Activated CD8-positive, alpha-beta memory T cell treated with anti-CD3 and anti-CD28 coated beads for 4 hours (primary cell): ENCODE measurements around the gene SLC25A3.
"Not testable (repeated sequence)": the region's sequence is repeated elsewhere in the genome, so short reads cannot be mapped to it uniquely, and the experiment has no call there.

Source experiments
- DNase-seq, 2 donors: peaks; one replicate each; pipeline ENCODE4 v3.0.0-alpha.2; 2020; ENCODE audit warnings: low read depth in 2 of 2

The SLC25A3 gene

DNA sequence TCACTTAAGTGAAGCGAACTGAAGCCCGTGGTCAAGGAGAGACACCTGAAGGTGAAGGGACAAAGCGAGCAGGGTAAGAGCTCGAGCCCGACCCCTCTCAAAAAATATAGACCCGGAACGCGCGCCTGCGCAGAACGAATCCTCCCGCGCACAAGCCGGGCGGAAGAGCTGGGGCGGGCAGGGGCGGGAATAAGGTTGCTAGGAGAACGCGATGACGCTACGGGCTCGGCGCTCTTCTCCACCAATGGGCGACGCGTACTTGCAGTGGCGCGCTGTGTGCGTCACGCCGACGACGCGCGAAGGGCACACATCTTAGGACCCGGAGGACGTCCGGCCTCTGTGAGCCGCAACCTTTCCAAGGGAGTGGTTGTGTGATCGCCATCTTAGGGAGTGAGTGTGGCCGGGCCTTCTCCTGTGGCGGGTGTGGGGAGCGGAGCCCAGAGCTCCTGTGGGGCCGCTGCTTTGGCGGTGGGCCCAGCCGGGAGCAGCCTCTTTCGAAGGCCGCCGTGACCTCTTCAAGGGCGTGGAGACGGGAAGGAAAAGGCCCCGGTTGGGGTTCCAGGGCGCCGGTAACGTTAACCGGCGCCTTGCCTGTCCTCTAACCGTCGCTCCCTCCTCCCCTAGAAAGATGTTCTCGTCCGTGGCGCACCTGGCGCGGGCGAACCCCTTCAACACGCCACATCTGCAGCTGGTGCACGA, at the start of gene SLC25A3:
Gene SLC25A3, plus strand, starts transcription at position 336 of the 699 bp plus-strand sequence. Its CDS starts 293 bp downstream, at position 629.
- peak; percentile 86 to 88 for DNase-seq

DNA sequence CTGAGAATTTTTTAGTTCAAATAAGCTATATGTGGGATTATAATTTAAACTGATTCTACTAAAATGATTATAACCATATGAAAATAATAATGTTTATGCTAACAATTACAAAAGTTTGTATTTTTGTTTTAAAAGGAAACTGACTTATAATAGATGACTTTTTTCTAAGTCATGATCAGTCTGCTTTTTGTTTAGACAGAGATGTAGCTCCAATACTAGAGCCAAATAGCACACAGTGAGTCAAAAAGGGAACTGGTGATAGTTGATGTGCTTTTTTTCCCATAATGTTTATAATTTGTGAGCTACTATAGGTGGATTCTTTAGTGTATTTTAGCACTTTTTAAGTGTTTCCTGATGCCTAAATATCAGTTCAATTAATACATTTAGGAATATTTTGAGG, 49.8 kb upstream of the SLC25A3 start:
- DNase-seq: no peak

DNA sequence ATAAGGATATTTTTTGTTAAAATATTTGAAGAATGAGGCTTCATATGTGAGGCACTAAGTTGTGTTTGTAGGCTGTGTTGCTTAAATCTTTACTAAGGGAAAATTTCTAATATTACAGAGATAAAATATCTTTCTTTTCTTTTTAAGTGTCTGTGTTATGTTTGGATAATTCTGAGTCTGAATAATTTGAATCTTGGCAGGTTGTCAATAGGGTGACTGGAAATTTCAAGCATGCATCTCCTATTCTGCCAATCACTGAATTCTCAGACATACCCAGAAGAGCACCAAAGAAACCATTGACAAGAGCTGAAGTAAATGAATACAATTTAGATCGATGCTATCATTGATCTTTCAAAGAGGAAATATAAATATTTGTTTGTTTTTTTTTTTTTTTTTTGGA, 48.7 kb upstream of the SLC25A3 start:
- DNase-seq: no peak

DNA sequence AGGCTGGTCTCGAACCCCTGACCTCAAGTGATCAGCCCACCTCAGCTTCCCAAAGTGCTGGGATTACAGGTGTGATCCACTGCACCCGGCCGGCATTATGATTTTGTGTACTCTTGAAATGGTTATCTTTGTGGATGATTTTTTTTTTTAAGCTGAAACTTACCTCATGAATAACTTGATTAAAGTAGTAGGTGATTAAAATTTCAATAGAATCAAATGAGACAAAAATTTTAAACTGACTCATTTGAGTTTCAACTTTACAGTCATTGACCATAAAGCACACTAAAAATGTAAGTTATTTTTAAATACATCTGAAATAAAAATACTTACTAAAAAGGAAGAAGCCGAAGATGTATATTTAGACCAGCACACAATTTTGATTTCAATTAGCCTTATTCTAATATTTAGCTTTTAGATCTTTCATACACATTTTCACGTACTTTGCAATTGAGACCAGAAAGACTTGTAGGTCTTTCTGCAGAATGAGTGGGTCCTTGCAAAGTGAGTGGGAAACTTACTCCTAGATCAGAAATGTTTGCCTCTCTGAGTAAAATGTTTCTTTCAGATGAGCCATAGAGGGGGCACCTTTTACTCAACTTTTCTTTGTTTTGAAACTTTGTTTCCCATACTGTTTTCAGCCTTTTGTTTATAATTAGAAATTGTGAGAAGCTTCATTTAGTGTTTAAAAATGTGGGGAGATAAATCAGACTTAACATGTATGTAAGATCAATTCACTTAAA, 43.9 kb upstream of the SLC25A3 start:
- DNase-seq: no peak

DNA sequence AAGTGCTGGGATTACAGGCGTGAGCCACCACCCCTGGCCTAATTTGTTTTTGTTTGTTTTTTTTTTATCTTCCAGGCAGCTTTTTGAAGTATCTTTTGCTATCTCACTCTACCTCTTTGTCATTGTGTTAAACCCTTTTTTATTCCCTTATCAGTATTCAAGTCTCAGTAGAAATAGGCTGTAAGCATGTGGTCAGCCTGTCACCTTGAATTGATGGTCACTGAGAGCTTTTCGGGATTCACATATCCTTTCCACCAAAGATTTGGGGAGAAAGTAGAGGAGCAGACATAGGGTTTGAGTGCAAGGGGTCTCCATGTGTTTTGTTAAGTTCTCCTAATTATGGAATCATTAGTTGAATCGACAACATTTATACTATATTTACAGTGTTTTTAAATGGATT, 41.7 kb upstream of the SLC25A3 start:
- no peak for DNase-seq

DNA sequence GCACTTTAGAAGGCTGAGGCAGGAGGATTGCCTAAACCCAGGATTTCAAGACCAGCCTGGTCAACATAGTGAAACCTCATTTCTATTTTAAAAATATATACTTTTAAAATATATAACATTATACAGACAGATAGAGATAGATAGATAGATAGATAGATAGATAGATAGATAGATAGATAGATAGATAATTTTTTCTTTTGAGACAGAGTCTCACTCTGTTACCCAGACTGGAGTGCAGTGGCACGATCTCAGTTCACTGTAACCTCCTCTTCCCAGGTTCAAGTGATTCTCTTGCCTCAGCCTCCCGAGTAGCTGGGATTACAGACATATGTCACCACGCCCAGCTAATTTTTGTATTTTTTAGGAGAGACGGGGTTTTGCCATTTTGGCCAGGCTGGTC, 35.4 kb upstream of the SLC25A3 start:
- not testable (repeated sequence) for DNase-seq

DNA sequence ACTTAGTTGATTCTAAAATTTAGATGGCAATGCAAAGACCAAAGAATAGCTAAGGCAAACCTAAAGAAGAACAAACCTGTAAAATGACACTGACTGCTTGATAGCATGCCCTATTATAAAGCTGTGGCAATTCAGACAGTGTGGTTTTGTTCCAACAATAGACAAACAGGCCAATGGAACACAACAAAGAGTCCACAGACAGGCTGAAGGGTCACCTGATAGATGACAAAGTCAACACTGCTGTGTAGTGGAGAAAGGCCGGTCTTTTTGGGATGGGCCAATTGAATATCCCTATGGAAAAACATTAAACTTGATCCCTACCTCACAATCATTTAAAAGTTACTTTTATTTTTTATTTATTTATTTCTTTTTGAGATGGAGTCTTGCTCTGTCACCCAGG, 33.8 kb upstream of the SLC25A3 start:
- DNase-seq: no peak

DNA sequence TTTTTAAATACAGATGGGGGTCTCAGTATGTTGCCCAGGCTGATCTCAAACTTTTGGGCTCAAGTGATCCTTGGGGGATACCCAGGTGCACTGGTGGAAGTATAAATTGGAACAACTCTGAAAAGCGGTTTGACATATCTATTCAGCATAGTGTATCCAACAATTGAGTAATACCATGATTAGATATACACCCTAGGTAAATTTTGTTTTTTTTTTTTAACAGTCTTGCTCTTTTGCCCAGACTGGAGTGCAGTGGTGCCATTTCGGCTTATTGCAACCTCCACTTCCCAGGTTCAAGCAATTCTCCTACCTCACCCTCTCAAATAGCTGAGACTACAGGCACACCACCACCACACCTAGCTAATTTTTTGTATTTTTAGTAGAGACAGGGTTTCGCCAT, 31.6 kb upstream of the SLC25A3 start:
- no peak for DNase-seq

DNA sequence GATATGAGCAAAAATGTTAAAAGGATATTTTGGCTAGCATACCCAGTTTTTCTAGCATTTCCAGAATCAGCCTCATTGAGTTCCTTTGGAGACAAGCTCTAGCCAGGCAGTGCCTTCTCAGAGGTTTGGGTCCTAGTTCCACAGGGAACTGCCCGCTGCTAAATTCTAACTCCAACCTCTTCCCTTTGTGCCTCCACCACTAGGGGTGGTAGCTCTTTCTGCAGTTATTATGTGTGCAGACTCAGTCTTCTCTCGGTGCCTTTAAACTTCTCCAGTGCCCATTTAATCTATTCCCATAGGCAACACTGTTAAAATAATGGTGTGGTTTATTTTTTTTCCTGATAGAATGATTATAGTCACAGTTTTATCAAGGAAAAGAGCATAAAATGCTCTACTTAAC, 21.5 kb upstream of the SLC25A3 start:
- DNase-seq: no peak

DNA sequence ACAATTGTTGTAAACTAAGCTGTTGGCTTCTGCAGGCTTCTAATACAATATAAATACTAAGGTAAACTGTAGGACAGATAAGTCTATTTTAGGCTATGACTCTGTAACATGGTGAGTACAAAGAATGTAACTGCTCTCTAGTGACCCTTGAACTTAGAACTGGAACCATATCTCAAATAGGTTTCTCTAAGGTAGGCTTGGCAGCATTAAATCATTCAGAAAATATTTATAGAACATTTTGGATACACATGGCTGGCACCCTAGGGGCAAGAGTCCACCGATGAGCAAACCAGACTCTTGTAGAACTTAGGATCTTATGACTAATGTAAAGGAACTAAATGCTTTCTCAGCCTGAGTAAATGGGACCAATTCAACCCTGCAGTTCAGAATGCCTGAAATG, 19.4 kb upstream of the SLC25A3 start:
- DNase-seq: no peak

DNA sequence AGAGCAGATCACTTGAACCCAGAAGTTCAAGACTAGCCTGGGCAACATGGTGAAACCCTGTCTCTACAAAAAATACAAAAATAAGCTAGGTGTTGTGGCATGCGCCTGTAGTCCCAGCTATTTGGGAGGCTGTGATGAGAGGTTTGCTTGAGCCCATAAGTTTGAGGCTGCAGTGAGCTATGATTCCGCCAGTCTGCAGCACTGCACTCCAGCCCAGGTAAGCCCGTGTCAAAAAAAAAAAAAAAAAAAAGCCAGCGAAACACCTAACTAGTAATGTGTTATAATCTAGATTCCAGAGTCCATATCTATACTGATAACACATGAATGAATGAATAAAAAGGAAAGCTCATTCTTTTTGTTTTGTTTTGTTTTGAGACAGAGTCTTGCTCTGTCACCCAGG, 18.5 kb upstream of the SLC25A3 start:
- no peak for DNase-seq

DNA sequence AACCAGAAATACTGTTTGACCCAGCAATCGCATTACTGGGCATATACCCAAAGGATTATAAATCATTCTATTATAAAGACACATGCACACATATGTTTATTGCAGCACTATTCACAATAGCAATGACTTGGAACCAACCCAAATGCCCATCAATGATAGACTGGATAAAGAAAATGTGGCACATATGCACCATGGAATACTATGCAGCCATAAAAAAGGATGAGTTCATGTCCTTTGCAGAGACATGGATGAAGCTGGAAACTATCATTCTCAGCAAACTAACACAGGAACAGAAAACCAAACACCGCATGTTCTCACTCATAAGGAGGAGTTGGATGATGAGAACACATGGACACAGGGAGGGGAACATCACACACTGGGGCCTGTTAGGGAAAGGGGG, 16.7 kb upstream of the SLC25A3 start:
- DNase-seq: not testable (repeated sequence)

DNA sequence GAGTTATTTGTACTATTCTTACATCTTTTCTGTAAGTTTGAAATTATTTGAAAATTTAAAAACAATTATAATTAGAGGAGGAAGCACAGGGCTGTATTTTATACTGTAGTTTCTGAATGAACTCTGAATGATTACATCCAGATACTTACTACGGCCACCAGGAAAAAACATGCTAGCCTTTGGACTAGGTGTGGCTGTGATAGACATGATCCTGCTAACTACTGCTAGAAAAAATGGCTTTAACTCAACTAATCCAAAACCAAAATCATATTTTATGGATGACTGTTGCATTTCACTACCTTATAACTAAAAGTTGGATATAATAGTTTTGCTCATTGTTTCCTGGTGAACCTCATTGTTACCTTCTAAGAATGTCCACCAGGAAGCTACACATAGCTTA, 15.1 kb upstream of the SLC25A3 start:
- no peak for DNase-seq

DNA sequence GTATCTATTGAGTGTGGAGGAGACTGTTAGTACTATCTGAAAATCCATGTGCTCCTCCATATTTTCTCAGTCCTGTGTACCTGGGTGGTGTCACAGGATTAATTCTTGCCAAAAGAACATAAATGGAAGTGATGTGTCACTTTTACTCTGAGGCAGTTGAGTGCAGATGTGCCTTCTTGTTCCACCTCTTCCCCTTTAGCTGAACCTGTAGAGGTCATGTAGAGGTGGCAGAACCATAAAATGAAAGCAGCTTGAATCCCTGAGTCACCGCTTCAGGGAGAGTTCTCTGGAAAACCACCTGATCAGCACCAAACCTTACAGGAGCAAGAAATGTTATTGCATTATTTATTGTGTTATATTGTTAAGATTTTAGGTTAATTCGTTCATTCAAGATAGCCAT, 14.7 kb upstream of the SLC25A3 start:
- no peak for DNase-seq

DNA sequence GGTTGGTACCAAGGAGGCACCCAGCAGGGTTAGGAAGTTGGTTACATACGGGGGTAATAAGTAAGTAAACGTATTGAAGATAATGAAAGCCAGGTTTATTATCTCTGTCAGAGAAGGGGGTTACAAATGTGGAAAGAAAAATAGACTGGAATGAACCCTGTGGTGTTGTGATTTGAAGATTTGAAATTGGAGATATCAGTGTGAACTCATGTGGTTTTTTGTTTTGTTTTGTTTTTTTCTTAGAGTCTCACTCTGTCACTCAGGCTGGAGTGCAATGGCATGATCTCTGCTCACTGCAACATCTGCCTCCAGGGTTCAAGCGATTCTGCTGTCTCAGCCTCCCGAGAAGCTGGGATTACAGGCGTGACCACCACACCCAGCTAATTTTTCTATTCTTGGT, 14.1 kb upstream of the SLC25A3 start:
- DNase-seq: no peak

DNA sequence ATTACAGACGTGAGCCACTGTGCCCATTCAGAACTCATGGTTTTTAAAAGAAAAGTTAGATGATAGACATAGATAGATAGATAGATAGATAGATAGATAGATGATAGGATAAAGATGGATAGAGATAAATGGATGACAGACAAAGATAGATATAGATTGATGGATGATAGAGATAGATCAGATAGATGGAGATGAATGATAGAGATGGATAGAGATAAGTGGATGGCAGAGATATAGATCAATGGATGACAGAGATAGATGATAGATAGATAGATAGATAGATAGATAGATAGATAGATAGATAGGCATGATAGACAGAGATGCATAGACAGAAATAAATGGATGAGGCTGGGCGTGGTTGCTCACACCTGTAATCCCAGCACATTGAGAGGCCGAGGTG, 13.7 kb upstream of the SLC25A3 start:
- DNase-seq: no peak

DNA sequence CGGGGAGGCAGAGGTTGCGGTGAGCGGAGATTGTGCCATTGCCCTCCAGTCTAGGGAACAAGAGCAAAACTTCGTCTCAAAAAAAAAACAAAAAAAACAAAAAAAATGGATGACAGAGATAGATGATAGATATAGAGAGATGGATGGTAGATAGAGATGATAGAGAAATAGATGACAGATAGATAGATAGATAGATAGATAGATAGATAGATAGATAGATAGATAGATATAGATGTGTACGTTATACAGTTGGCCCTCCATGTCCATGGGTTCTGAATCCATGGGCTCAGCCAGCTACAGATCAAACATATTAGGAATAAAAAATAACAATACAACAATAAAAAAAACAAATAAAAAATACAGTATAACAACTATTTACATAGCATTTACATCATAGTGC, 12.8 kb upstream of the SLC25A3 start:
- DNase-seq: no peak

DNA sequence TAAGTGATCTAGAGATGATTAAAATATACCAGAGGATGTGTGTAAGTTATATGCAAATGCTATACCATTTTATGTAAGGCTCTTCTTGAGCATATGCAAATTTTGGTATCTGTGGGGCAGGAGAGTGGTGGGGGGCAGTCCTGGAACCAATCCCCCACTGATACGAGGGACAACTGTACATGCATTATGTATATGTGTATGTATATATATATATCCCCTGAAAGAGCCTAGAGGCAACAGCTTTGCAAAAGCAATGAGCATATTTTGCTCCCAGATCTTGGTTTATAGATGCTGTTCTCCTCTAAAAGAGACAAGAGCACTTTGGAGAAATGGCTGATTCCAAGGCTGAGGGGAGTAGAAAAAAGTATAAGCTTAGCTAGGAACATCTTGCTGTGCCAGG, 12.4 kb upstream of the SLC25A3 start:
- no peak for DNase-seq

DNA sequence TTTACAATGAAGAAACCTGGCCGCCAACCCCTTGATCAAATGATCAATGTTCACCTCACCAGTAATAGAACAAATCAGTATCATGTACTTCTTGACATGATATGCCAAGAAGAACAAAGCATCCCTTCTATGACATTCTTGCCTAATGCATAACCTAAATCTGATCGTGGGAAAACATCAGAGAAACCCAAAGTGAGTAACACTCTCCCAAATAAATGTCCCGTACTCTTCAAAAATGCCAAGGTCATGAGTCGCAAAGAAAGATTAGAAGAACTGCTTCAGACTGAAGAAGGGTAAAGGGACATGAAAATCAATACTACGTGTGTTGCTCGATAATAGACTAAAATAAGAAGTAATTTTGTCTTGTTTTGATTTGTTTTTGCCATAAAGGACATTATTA, 11.4 kb upstream of the SLC25A3 start:
- no peak for DNase-seq

DNA sequence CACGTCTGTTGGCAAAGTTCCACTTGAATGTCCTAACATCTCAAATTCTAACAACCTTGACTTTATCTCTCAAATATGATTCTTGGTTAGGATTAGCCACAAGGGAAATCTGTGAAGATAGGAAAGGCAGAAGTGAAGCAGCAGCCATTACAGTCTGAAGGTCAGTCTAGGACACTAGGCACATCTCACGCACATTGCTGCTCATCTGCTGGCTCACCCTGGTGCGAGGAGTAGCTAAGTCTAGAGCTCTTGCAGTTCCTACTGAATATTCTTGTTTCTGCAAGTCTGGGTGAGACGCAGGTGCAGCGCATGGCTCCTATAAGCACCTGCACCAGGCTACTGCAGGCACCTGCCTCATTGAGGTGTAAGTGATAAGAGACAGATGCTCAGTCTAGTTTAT, 6.4 kb upstream of the SLC25A3 start:
- DNase-seq: no peak

DNA sequence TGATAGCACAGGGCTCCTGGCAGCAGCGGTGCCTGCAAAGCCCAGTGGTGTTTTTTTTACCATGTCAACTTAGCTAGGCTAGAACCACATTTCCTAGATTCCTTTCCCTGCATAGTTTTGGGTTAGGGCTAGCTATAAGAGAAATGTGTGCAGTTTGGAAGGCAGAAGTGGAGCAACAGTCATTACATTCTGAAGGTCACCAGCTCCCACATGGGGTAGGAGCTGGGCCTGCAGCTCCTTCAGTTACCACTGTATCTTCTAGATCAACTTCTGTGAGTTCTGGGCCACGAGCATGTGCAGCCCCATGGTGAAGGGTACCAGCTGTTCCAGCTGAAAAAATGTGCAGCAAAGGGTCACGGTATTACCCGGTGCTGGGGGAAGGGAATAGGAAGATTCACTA, 2.3 kb upstream of the SLC25A3 start:
- no peak for DNase-seq

DNA sequence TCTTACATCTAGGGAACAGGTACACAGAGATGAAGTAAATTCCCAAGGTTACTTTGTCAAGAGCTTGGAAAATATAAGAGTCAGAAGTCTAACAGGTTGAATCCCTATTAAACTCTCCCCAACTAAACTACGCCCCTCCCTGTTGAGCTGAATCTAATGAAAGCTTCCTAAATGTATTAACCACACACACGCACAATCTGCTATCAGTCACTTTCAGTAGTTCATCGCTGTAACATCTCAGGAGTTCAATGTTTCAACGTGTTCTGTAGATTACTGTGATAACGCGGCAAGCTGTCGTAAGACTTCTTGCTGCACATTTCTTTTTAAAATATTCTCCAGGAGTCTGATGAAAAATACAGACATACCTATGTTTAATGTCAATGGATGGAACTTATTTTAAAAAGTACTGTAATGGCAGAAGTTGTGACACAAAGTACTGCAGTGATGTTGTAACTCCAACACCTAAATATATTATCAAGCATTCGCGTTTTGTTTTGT, 612 bp upstream of the SLC25A3 start:
- DNase-seq: no peak

DNA sequence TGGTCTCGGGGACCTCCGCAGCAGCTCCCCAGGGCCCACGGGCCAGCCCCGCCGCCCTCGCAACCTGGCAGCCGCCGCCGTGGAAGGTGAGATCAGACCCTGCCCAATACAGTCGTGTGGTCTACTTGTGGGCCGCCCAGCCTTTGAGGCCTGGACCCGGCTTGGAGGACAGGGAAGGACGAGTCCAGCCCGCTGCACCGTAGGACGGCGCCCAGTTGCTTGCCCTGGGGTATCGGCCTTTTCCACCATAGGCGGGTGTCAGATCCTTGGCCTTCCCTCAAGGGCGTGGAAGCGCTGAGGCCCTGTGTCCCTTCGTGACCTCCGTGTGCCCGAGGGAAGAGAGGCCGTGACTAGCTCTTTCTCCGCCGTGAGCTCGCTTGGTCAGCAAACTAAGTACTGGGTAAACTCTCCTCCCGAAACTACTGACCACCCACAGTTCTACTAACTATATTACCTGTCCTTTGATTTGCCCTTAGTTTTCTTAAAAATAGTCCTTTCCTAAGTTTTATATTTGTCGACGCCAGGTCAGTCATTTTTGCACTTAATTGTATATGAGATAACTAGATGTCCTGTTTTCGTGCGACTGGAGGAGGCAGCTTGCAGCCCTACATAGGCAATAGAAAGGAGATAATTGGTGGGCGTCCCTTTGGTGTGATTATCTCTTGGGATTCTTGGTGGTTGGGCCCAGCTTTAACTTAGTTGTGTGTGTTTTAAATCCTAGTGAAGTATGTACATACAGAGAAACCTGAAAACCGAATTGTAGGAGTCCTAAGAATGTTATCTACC, 757 bp downstream of the SLC25A3 start:
- no peak for DNase-seq
